ENCODE data around the gene SPATA20.

DNA sequence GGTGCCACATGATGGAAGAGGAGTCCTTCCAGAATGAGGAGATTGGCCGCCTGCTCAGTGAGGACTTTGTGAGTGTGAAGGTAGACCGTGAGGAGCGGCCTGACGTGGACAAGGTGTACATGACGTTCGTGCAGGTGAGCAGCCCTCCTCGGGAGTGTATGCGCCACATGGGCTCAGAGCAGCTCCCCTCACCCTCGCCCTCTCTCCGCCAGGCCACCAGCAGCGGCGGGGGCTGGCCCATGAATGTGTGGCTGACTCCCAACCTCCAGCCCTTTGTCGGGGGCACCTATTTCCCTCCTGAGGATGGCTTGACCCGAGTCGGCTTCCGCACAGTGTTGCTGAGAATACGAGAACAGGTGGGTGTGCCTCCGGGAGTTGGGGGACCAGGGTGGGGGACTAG lies 1.9 kb downstream of the SPATA20 start:
- TF ChIP-seq CTCF (IDR thresholded peaks at IDR 0.05) = no peak
- TF ChIP-seq POLR2AphosphoS5 (IDR thresholded peaks at IDR 0.05) = no peak
- no peak for TF ChIP-seq POLR2A (IDR thresholded peaks at IDR 0.05)
- no peak for TF ChIP-seq EP300 (IDR thresholded peaks at IDR 0.05; ENCODE audit: low read depth)
